Loucy (cell line): ENCODE measurements around the gene IZUMO2.

Experiments used
- H2AFZ ChIP-seq: fragments of 200-600 bp; sonication (generic); 2 replicates; pipeline ENCODE4 v1.6.0; 2016; ENCODE audit warnings: antibody characterized with exemption, mild to moderate bottlenecking, low read length, moderate library complexity
- H3F3A ChIP-seq: fragments of 200-600 bp; 2 replicates; pipeline ENCODE4 v1.6.0; 2016; ENCODE audit warnings: antibody characterized with exemption, low read depth, mild to moderate bottlenecking
- H3K27me3 ChIP-seq: fragments of 200-600 bp; sonication (generic); 2 replicates; pipeline ENCODE4 v1.6.1; 2014; ENCODE audit warnings: low read length, mild to moderate bottlenecking; ENCODE audit not compliant: insufficient read depth, poor library complexity, severe bottlenecking
- H3K36me3 ChIP-seq: fragments of 200-600 bp; sonication (generic); 2 replicates; pipeline ENCODE4 v1.6.1; 2016; ENCODE audit warnings: low read length; ENCODE audit not compliant: insufficient read depth
- H3K4me1 ChIP-seq: fragments of 200-600 bp; sonication (generic); 2 replicates; pipeline ENCODE4 v1.5.1; 2014; ENCODE audit warnings: low read length, mild to moderate bottlenecking; ENCODE audit not compliant: insufficient read depth, poor library complexity, severe bottlenecking
- H3K4me2 ChIP-seq: fragments of 200-600 bp; sonication (generic); 2 replicates; pipeline ENCODE4 v1.6.0; 2014; ENCODE audit warnings: antibody characterized with exemption, low read length, low read depth, mild to moderate bottlenecking; ENCODE audit not compliant: poor library complexity, severe bottlenecking
- H3K4me3 ChIP-seq: fragments of 200-600 bp; sonication (generic); 2 replicates; pipeline ENCODE4 v1.5.1; 2014; ENCODE audit warnings: low read length, mild to moderate bottlenecking, mixed read lengths; ENCODE audit not compliant: poor library complexity, severe bottlenecking
- H3K79me2 ChIP-seq: fragments of 200-600 bp; sonication (generic); 2 replicates; pipeline ENCODE4 v1.6.1; 2014; ENCODE audit warnings: low read length; ENCODE audit not compliant: insufficient read depth
- H3K9ac ChIP-seq: fragments of 200-600 bp; sonication (generic); 2 replicates; pipeline ENCODE4 v1.6.0; 2014; ENCODE audit warnings: mild to moderate bottlenecking, low read depth, low read length, moderate library complexity; ENCODE audit not compliant: poor library complexity, severe bottlenecking
- H3K9me2 ChIP-seq: fragments of 200-600 bp; sonication (generic); replicated peaks from 2 replicates; pipeline ENCODE4 v1.6.1; 2016; ENCODE audit warnings: low read depth, low read length, mixed read lengths
- H3K9me3 ChIP-seq: fragments of 200-600 bp; sonication (generic); 2 replicates; pipeline ENCODE4 v1.6.1; 2014; ENCODE audit warnings: mild to moderate bottlenecking, antibody characterized with exemption, low read length, low read depth; ENCODE audit not compliant: insufficient read depth
- H4K20me1 ChIP-seq: fragments of 200-600 bp; sonication (generic); 2 replicates; pipeline ENCODE4 v1.6.0; 2014; ENCODE audit warnings: antibody characterized with exemption, low read length, mild to moderate bottlenecking; ENCODE audit not compliant: insufficient read depth, poor library complexity, severe bottlenecking
- EZH2phosphoT487 ChIP-seq: fragments of 200-600 bp; IDR thresholded peaks from 2 replicates; pipeline ENCODE4 v1.6.1; 2018; ENCODE audit warnings: antibody characterized with exemption, mild to moderate bottlenecking, moderate library complexity, borderline replicate concordance
- TF ChIP-seq, protein P1 (sequence below): fragments of 200-600 bp; sonication (generic); conservative IDR thresholded peaks from 2 replicates; pipeline ENCODE4 v1.5.1; 2014; ENCODE audit warnings: mild to moderate bottlenecking, antibody characterized with exemption, low read length

IZUMO2 gene

DNA sequence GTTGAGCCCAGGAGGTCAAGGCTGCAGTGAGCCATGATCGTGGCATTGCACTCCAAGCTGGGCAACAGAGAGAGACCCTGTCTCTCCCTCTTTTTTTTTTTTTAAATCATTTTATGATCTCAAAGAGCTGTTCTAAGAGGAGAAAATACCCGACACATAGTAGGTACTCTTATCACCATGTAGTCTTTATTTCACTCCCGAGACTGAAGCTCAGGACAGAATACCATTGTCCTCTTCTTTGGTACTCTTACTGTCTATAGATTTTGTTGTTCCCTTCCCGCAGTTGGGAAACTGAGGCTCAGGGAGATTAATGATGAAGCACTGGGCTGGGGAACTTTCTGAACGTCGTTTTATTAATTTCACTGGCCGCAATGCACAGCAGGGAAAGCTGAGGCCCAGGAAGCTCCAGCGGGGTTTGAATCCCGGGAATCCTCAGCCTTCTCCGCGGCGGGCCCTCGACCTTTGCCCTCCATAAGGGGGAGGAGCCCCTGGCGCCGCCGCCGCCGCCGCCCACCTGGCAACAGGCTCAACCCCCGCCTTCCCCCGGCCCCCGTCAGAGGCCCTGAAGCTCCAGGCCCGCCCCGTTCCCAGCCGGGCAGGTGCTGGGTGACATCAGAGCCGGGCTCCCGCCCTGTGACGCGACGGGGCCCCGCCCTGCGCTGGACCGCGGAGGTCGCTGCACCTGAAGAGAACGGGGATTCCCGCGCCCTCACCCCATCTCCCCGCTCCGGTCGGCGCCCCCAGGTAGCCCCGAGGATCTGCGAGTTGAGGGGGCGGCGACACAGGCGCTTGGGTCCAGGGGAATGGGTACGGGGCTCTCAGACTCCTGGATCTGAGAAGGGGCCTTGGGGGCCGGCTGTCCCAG lies 42.0 kb upstream of the IZUMO2 start:
- no peaks in the 10 kb centered on the region for H3K79me2 ChIP-seq
- no peaks in the 10 kb centered on the region for H3K36me3 ChIP-seq
- H2AFZ ChIP-seq, result no peak overlapping the region
- H3F3A ChIP-seq, result no peaks in the 10 kb centered on the region
- no peaks in the 10 kb centered on the region; the same call in 1 of the 2 replicates for H3K9me3 ChIP-seq
- H3K4me1 ChIP-seq, result no peaks in the 10 kb centered on the region
- no peaks in the 10 kb centered on the region for H4K20me1 ChIP-seq
- no peaks in the 10 kb centered on the region for H3K27me3 ChIP-seq
- no peak overlapping the region for H3K9ac ChIP-seq
- TF ChIP-seq, protein P1, sequence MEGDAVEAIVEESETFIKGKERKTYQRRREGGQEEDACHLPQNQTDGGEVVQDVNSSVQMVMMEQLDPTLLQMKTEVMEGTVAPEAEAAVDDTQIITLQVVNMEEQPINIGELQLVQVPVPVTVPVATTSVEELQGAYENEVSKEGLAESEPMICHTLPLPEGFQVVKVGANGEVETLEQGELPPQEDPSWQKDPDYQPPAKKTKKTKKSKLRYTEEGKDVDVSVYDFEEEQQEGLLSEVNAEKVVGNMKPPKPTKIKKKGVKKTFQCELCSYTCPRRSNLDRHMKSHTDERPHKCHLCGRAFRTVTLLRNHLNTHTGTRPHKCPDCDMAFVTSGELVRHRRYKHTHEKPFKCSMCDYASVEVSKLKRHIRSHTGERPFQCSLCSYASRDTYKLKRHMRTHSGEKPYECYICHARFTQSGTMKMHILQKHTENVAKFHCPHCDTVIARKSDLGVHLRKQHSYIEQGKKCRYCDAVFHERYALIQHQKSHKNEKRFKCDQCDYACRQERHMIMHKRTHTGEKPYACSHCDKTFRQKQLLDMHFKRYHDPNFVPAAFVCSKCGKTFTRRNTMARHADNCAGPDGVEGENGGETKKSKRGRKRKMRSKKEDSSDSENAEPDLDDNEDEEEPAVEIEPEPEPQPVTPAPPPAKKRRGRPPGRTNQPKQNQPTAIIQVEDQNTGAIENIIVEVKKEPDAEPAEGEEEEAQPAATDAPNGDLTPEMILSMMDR, result no peak
- TF ChIP-seq EZH2phosphoT487, result no peak
- H3K4me3 ChIP-seq, result no peak overlapping the region
- H3K9me2 ChIP-seq, result no peaks in the 10 kb centered on the region
- no peak overlapping the region for H3K4me2 ChIP-seq

DNA sequence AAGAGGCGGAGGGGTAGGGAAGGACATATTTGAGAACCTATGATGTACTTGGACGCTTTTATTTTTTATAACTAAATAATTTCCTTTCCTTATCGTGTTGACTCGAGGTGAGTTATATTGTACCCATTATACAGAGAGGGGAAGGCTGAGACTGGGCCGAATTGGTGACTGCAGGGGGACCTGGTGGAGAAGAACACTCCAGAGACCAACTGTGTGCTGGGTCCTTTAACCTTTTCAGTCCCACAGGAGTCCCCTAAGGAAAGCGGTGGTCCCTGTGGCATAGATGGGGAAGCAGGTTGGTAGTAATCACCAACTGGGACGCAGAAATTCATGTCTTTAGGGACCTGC lies 41.0 kb upstream of the IZUMO2 start:
- H3K9me2 ChIP-seq, result no peaks in the 10 kb centered on the region
- H4K20me1 ChIP-seq, result no peaks in the 10 kb centered on the region
- H3K4me2 ChIP-seq, result no peak overlapping the region
- H3K9ac ChIP-seq, result no peak overlapping the region
- no peaks in the 10 kb centered on the region for H3K79me2 ChIP-seq
- no peaks in the 10 kb centered on the region for H3K36me3 ChIP-seq
- no peaks in the 10 kb centered on the region; the same call in 1 of the 2 replicates for H3K9me3 ChIP-seq
- no peak overlapping the region for H3K4me3 ChIP-seq
- no peak overlapping the region for H2AFZ ChIP-seq
- TF ChIP-seq, protein P1, result no peak
- no peak for TF ChIP-seq EZH2phosphoT487
- no peaks in the 10 kb centered on the region for H3F3A ChIP-seq
- no peaks in the 10 kb centered on the region for H3K27me3 ChIP-seq
- no peaks in the 10 kb centered on the region for H3K4me1 ChIP-seq

DNA sequence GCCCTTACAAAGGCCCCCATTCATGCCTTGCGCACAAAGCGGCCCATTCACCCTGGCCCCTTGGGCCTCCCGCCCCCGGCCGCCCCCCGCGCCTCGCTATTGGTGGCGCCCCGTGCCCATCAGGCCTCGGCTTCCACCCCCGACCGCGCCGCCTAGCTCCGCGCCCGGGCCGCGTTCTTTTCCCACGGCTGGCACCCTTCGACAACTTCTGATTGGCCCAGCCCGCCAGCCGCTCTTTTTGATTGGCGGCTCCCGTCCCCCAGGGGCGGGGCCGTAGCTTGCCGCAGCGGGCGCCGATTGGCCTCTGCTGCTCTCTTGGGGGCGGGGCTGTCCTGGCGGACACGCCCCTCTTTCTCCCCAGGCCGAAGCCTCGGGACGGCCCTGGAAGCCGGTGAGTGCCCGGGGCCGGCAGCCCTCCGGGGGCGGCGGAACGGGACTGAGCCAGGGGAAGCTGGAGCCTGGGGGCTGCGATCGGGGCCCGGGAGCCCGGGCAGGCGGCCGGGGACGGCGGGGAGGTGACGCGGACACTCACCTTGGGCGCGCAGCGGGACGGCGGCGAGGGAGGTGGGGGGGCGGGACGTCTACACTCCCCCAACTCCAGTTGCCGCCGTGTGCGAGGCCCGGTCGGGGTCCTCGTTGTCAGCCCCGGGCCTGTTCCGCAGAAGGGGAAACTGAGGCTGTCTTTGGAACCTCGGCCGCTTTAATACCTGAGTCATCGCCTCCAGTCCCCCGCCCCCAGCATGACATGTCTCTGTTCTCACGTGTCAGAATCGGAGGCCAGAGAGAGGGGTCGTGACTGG lies 40.4 kb upstream of the IZUMO2 start, which contains the start of gene MYH14:
MYH14 (plus strand) TSS at position 342 of the 800 bp plus-strand sequence. CDS start 6,744 bp downstream, outside the sequence.
- Histone ChIP-seq H3K27me3 (no peaks in the 10 kb centered on the region), H3F3A (no peaks in the 10 kb centered on the region), H3K9ac (no peak within 1 kb of the TSS), H3K4me1 (no peaks in the 10 kb centered on the region), H3K36me3 (no peaks in the 10 kb centered on the region), H2AFZ (no peak within 1 kb of the TSS), H3K9me2 (no peaks in the 10 kb centered on the region), H4K20me1 (no peaks in the 10 kb centered on the region), H3K4me3 (no peak within 1 kb of the TSS), H3K79me2 (no peaks in the 10 kb centered on the region), H3K4me2 (no peak within 1 kb of the TSS), H3K9me3 (no peaks in the 10 kb centered on the region; the same call in 1 of the 2 replicates)
- TF ChIP-seq EZH2phosphoT487, result no peak
- TF ChIP-seq, protein P1, result no peak
